Effector memory CD4-positive, alpha-beta T cell (primary cell): ENCODE data around the gene ABO.
"Not testable (repeated sequence)": the region's sequence is repeated elsewhere in the genome, so short reads cannot be mapped to it uniquely, and the experiment has no call there.

ENCODE experiments used
- DNase-seq, 3 donors: peaks; one replicate each; pipeline ENCODE4 v3.0.0-alpha.2; 2020
- H3K27ac ChIP-seq: 2 replicates; pipeline ENCODE4 v1.7.0; 2013; ENCODE audit warnings: mild to moderate bottlenecking, low read length, moderate library complexity; ENCODE audit not compliant: insufficient read depth, poor library complexity, severe bottlenecking
- H3K27me3 ChIP-seq: replicated peaks from 2 replicates; pipeline ENCODE4 v1.7.0; 2013; ENCODE audit warnings: mild to moderate bottlenecking, low read length; ENCODE audit not compliant: insufficient read depth, control insufficient read depth, poor library complexity, severe bottlenecking
- H3K36me3 ChIP-seq: 2 replicates; pipeline ENCODE4 v1.7.0; 2013; ENCODE audit warnings: mild to moderate bottlenecking, low read length, moderate library complexity; ENCODE audit not compliant: control insufficient read depth, insufficient read depth
- H3K4me1 ChIP-seq: 2 replicates; pipeline ENCODE4 v1.7.0; 2013; ENCODE audit warnings: low read length, mild to moderate bottlenecking; ENCODE audit not compliant: control insufficient read depth, insufficient read depth, poor library complexity, severe bottlenecking
- H3K4me3 ChIP-seq: 2 replicates; pipeline ENCODE4 v1.7.0; 2013; ENCODE audit warnings: low read length, low read depth, mild to moderate bottlenecking; ENCODE audit not compliant: insufficient read depth, poor library complexity, severe bottlenecking
- H3K9me3 ChIP-seq: 2 replicates; pipeline ENCODE4 v1.7.0; 2013; ENCODE audit warnings: mild to moderate bottlenecking, low read length, moderate library complexity; ENCODE audit not compliant: control insufficient read depth

ABO gene

DNA sequence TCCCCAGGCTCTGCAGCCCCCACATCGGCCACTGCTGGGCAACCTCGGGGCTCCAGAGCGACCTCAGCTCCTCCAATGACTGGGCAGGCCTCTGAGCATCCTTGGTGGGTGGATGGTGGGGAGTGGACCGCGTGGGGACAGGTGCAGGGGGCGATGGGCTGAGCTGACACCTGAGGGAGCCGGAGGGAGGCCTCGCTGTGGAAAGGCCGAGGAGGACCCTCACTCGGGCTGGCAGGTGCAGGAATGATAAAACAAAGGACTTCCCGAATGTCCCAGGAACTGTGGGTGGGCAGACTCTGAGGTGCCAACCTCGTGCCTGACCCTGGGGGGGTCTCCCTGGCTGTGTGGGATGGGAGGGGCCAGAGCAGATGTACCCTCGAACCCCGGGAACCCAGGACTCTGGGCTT is 69.5 kb downstream of the ABO start:
- H3K27ac ChIP-seq, H3K36me3 ChIP-seq, H3K9me3 ChIP-seq, H3K4me3 ChIP-seq, DNase-seq, H3K4me1 ChIP-seq, H3K27me3 ChIP-seq: not testable (repeated sequence)
